ENCODE data around the gene GBX2.

DNA sequence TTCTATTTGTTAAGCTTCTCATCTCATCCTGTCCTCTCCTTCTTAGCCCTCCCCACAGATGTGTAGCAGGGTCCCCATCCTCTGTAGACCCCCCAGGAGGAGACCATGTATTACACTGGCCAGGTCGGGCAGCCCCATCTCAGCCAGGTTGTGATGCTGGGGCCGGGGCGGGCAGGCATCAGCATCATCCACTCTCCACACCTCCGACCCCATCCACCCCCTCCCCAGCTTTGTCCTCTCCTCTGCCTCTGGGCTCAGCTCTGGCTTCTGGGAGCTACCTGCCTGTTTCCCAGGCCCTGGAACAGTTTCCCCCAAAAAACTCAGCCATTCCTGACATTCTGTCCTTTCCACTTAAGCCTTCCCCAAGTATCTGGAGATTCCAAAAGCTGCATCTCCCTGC, 49.2 kb downstream of the GBX2 start:
- TF ChIP-seq, protein P1, sequence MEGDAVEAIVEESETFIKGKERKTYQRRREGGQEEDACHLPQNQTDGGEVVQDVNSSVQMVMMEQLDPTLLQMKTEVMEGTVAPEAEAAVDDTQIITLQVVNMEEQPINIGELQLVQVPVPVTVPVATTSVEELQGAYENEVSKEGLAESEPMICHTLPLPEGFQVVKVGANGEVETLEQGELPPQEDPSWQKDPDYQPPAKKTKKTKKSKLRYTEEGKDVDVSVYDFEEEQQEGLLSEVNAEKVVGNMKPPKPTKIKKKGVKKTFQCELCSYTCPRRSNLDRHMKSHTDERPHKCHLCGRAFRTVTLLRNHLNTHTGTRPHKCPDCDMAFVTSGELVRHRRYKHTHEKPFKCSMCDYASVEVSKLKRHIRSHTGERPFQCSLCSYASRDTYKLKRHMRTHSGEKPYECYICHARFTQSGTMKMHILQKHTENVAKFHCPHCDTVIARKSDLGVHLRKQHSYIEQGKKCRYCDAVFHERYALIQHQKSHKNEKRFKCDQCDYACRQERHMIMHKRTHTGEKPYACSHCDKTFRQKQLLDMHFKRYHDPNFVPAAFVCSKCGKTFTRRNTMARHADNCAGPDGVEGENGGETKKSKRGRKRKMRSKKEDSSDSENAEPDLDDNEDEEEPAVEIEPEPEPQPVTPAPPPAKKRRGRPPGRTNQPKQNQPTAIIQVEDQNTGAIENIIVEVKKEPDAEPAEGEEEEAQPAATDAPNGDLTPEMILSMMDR (IDR thresholded peaks at IDR 0.05) = no peak
- no peak for TF ChIP-seq POLR2A (IDR thresholded peaks at IDR 0.05)
